GM13976 (cell line): Measurements from ENCODE around the gene LRRC8C.
"Not testable (repeated sequence)": the region's sequence is repeated elsewhere in the genome, so short reads cannot be mapped to it uniquely, and the experiment has no call there.

ENCODE experiments used
- DNase-seq: peaks from one replicate; pipeline ENCODE4 v3.0.0; 2012; ENCODE audit warnings: low spot score
- CTCF ChIP-seq: IDR thresholded peaks from 2 replicates; pipeline ENCODE4 v1.5.1; 2012; ENCODE audit warnings: borderline replicate concordance, mild to moderate bottlenecking; ENCODE audit not compliant: insufficient read depth; ENCODE audit errors: extremely low read depth, missing control alignments, control extremely low read depth
- in situ Hi-C: fragments of 300-500 bp; cut with MboI; formaldehyde crosslinking; loops from one replicate; pipeline ENCODE4 v1.12.0; 2022; ENCODE audit warnings: low sequenced_read_pairs, mixed read lengths, inconsistent platforms; ENCODE audit not compliant: unreplicated experiment

Gene LRRC8C

GRCh38 chr1:89620664-89621063, 12.3 kb upstream of the LRRC8C start:
- in situ Hi-C loops: no loop called here
- DNase-seq: no peak
- TF ChIP-seq CTCF: no peak

GRCh38 chr1:89622895-89623294, 10.0 kb upstream of the LRRC8C start:
- DNase-seq: no peak
- in situ Hi-C loops: no loop called here
- TF ChIP-seq CTCF: no peak

- in situ Hi-C loops: no loop called here
- TF ChIP-seq CTCF: no peak
- no peak for DNase-seq
Observed at GRCh38 chr1:89624314-89624713, 8.6 kb upstream of the LRRC8C start.

GRCh38 chr1:89624715-89625323, 8.1 kb upstream of the LRRC8C start:
- DNase-seq: no peak
- in situ Hi-C loops: no loop called here
- TF ChIP-seq CTCF: no peak

GRCh38 chr1:89627596-89627962, 5.3 kb upstream of the LRRC8C start:
- DNase-seq: no peak
- in situ Hi-C loops: no loop called here
- TF ChIP-seq CTCF: no peak

- in situ Hi-C loops: no loop called here
- TF ChIP-seq CTCF: no peak
- no peak for DNase-seq
Observed at GRCh38 chr1:89629146-89629545, 3.8 kb upstream of the LRRC8C start.

- in situ Hi-C loops, DNase-seq: not testable (repeated sequence)
Observed at GRCh38 chr1:89629600-89629999, 3.3 kb upstream of the LRRC8C start.
